Kidney (tissue), 14 donors: ENCODE data around the gene ZNF423. TPM values are rescaled to one million over a fixed set of nuclear protein-coding genes. Genes with fewer than 3 reads are reported as not detected.

Experiments used
- DNase-seq, 5 donors: peaks; one replicate each; pipeline ENCODE4 v3.0.0-alpha.2; 2013 to 2020
- FAIRE-seq: peaks from 2 replicates; lab custom pipeline; 2012; peaks lifted over from hg19 to GRCh38; lab: Jason Lieb, UNC
- H3K27ac ChIP-seq, 2 donors: one replicate each; pipeline ENCODE4 v1.7.0; 2013; ENCODE audit warnings: low read depth in 2 of 2, low read length in 2 of 2, inconsistent platforms in 1 of 2
- H3K27me3 ChIP-seq: one replicate; pipeline ENCODE4 v1.7.1; 2013; ENCODE audit warnings: low read length, inconsistent platforms; ENCODE audit not compliant: control insufficient read depth, insufficient read depth
- H3K36me3 ChIP-seq, 3 donors: one replicate each; pipeline versions ENCODE4 v1.7.0 to v1.7.1; 2013; ENCODE audit warnings: low read length in 3 of 3, control low read depth in 1 of 3, inconsistent platforms in 1 of 3; ENCODE audit not compliant: insufficient read depth in 3 of 3, control insufficient read depth in 2 of 3
- H3K4me1 ChIP-seq, 3 donors: one replicate each; pipeline versions ENCODE4 v1.7.0 to v1.7.1; 2013; ENCODE audit warnings: low read length in 3 of 3, inconsistent platforms in 1 of 3, low read depth in 1 of 3; ENCODE audit not compliant: control insufficient read depth in 2 of 3, insufficient read depth in 2 of 3
- H3K4me3 ChIP-seq, 3 donors: one replicate each; pipeline versions ENCODE4 v1.7.0 to v1.8.1; 2013; ENCODE audit warnings: low read length in 3 of 3, control low read depth in 1 of 3, inconsistent platforms in 1 of 3
- H3K9ac ChIP-seq, 3 donors: one replicate each; pipeline versions ENCODE4 v1.7.0 to v1.7.1; 2013; ENCODE audit warnings: low read length in 3 of 3, control low read depth in 1 of 3, inconsistent platforms in 1 of 3
- H3K9me3 ChIP-seq, 3 donors: one replicate each; pipeline versions ENCODE4 v1.7.0 to v1.7.1; 2013; ENCODE audit warnings: low read length in 3 of 3, control low read depth in 1 of 3, inconsistent platforms in 1 of 3; ENCODE audit not compliant: control insufficient read depth in 2 of 3, insufficient read depth in 1 of 3
- intact Hi-C: fragments of 100-400 bp; cut with DNase I; formaldehyde crosslinking; loops from one replicate; pipeline ENCODE4 v1.11.1; 2022
- polyA plus RNA-seq: library from polyadenylated mRNA; stranded (reverse); fragments of 350-450 nt; fragmentation: Illumina TruSeq; extraction: RNeasy Lipid Tissue Mini Kit (QIAGEN cat#74804); gene quantifications from one replicate; pipeline ENCODE4 v1.2.3, GENCODE V29; 2014; ENCODE audit warnings: low read depth, low replicate concordance; ENCODE audit not compliant: insufficient read depth
- total RNA-seq: library from RNA; stranded (reverse); fragmentation: NEBNext Ultra II Directional; extraction: Animal tissue kit (Norgen Biotek cat#: 25700); gene quantifications from one replicate; pipeline ENCODE4 v1.2.1, GENCODE V29; 2021
- TF ChIP-seq, protein P1 (sequence below): IDR thresholded peaks from 3 replicates; pipeline ENCODE4 v1.5.1; 2012; ENCODE audit warnings: mild to moderate bottlenecking, moderate library complexity, borderline replicate concordance; ENCODE audit not compliant: insufficient read depth; ENCODE audit errors: extremely low read depth
- donor health status: control.
- donor health status: control.
- donor health status: control.
- donor health status: control.
- donor health status: control.
- donor health status: DM: yes; HTN: yes; CAD: no.
- donor health status: Normal renal cell carcinoma (clear cell type).

ZNF423 gene
- total and polyA plus RNA-seq, 2 donors from 2014 or later: 2.0 to 8.4 TPM

DNA sequence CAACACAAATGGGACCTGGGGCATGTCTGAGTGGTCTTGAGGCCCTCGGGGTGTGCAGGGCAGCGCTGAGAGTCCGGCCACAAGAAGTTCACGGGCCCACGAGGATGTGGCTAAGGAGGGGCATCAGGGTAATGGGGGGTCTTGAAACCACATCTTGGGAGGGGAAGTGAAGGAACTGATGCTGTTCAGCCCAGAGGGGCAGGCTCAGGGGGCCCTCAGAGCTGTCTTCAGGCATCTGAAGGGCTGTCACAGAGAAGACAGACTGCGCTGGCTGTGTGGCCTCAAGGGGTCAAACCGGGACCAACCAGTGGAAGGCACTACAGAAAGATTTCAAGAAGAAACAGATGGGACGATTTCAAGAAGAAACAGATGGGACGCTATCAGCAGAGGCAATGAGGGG, 45.1 kb downstream of the ZNF423 start:
- H3K36me3 ChIP-seq: no peaks in the 10 kb centered on the region
- intact Hi-C loops: no loop called here
- FAIRE-seq: no peak
- no peaks in the 10 kb centered on the region for H3K9me3 ChIP-seq
- H3K27ac ChIP-seq: no peak overlapping the region
- no peak overlapping the region for H3K9ac ChIP-seq
- TF ChIP-seq, protein P1, sequence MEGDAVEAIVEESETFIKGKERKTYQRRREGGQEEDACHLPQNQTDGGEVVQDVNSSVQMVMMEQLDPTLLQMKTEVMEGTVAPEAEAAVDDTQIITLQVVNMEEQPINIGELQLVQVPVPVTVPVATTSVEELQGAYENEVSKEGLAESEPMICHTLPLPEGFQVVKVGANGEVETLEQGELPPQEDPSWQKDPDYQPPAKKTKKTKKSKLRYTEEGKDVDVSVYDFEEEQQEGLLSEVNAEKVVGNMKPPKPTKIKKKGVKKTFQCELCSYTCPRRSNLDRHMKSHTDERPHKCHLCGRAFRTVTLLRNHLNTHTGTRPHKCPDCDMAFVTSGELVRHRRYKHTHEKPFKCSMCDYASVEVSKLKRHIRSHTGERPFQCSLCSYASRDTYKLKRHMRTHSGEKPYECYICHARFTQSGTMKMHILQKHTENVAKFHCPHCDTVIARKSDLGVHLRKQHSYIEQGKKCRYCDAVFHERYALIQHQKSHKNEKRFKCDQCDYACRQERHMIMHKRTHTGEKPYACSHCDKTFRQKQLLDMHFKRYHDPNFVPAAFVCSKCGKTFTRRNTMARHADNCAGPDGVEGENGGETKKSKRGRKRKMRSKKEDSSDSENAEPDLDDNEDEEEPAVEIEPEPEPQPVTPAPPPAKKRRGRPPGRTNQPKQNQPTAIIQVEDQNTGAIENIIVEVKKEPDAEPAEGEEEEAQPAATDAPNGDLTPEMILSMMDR: no peak
- DNase-seq: no peak
- no peaks in the 10 kb centered on the region for H3K4me1 ChIP-seq
- no peak overlapping the region for H3K4me3 ChIP-seq
- H3K27me3 ChIP-seq: no peaks in the 10 kb centered on the region

DNA sequence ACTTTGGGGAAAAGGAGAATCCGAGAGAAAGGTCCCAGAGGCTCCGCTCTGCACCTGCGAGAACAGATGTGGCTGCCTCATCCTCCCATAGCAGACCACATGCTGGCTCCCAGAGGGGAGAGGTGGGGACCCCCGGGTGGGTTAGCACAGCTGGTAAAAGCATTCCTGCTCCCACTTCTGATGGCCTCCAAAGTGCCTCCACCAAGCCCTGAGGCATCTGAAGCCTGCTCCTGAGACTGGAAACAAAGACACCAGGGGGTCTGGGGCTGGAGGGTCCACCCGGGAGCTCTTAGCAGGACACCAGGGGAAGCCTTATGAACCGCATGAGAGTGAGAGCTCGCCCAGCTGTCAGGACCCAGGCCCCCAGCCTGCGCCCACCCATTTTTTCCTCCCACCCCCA, 46.4 kb downstream of the ZNF423 start:
- H3K9ac ChIP-seq: no peak overlapping the region
- H3K27me3 ChIP-seq: no peaks in the 10 kb centered on the region
- no peak overlapping the region for H3K4me3 ChIP-seq
- intact Hi-C loops: no loop called here
- H3K36me3 ChIP-seq: no peaks in the 10 kb centered on the region
- FAIRE-seq (no peak), DNase-seq (no peak)
- TF ChIP-seq, protein P1: no peak
- H3K9me3 ChIP-seq: no peaks in the 10 kb centered on the region
- H3K27ac ChIP-seq: no peak overlapping the region
- H3K4me1 ChIP-seq: no peaks in the 10 kb centered on the region

DNA sequence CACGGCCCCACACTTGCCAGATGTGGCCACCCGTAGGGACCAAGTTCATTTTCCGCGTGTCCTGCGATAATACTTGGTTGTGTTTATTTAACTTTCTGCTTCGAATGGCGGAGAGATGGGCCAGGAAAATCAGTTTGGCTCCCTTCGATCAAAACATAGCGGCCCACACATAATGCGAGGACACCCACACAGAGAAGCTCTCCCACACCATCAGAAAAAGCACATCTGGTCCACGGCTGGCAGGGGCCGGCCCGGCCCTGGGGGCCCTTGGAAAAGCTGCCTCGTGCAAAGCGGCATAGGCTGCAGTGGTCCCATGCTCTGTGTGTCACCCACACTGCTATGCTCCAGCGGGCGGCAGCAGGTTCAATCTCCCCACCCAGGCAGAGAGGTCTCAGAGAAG, 46.9 kb downstream of the ZNF423 start:
- no peak for FAIRE-seq
- no peak for DNase-seq

More for the DNA sequence above, 46.9 kb downstream of the ZNF423 start:
- TF ChIP-seq, protein P1: no peak
- H3K36me3 ChIP-seq: no peaks in the 10 kb centered on the region
- intact Hi-C loops: no loop called here
- H3K27me3 ChIP-seq: no peaks in the 10 kb centered on the region
- no peak overlapping the region for H3K27ac ChIP-seq
- H3K4me3 ChIP-seq: no peak overlapping the region
- H3K4me1 ChIP-seq: no peaks in the 10 kb centered on the region
- H3K9me3 ChIP-seq: no peaks in the 10 kb centered on the region
- no peak overlapping the region for H3K9ac ChIP-seq
